Activated CD4-positive, alpha-beta T cell treated with anti-CD3 and anti-CD28 coated beads, Interleukin-2, amount 50 U/mL, for 48 hours (primary cell): ENCODE results near the gene TAF3.
A peak's percentile ranks its signal among the peaks of the same experiment; 100 is the strongest.

Source experiments
- DNase-seq, 2 experiments: peaks; one replicate each; pipeline ENCODE4 v3.0.0-alpha.2; 2020

Gene TAF3

GRCh38 chr10:7813481-7813880 lies 4.8 kb upstream of the TAF3 start:
- no peak for DNase-seq

GRCh38 chr10:7817576-7817975 lies 729 bp upstream of the TAF3 start:
- DNase-seq, result no peak

- no peak for DNase-seq
Observed at GRCh38 chr10:7817984-7818294, 366 bp upstream of the TAF3 start.

- DNase-seq, result peak; percentile 30 to 47
Observed at GRCh38 chr10:7819121-7819460, 786 bp downstream of the TAF3 start.

GRCh38 chr10:7824251-7824650 lies 5.9 kb downstream of the TAF3 start:
- DNase-seq, result no peak

GRCh38 chr10:7826971-7827370 lies 8.7 kb downstream of the TAF3 start:
- no peak for DNase-seq

- DNase-seq, result no peak
Observed at GRCh38 chr10:7829289-7829834, 11.1 kb downstream of the TAF3 start.

- no peak for DNase-seq
Observed at GRCh38 chr10:7832060-7832459, 13.8 kb downstream of the TAF3 start.

GRCh38 chr10:7833210-7833609 lies 14.9 kb downstream of the TAF3 start:
- no peak for DNase-seq

GRCh38 chr10:7834262-7834661 lies 16.0 kb downstream of the TAF3 start:
- DNase-seq, result no peak

- no peak for DNase-seq
Observed at GRCh38 chr10:7836571-7836970, 18.3 kb downstream of the TAF3 start.

- DNase-seq, result no peak
Observed at GRCh38 chr10:7846591-7846990, 28.3 kb downstream of the TAF3 start.

- DNase-seq, result no peak
Observed at GRCh38 chr10:7853226-7853842, 35.0 kb downstream of the TAF3 start.

GRCh38 chr10:7853890-7854289 lies 35.6 kb downstream of the TAF3 start:
- DNase-seq, result no peak

- DNase-seq, result no peak
Observed at GRCh38 chr10:7855205-7855604, 36.9 kb downstream of the TAF3 start.

GRCh38 chr10:7856678-7857077 lies 38.4 kb downstream of the TAF3 start:
- DNase-seq, result no peak

GRCh38 chr10:7857262-7857661 lies 39.0 kb downstream of the TAF3 start:
- no peak for DNase-seq

GRCh38 chr10:7861509-7862120 lies 43.3 kb downstream of the TAF3 start:
- no peak for DNase-seq

- DNase-seq, result no peak
Observed at GRCh38 chr10:7862121-7862514, 43.8 kb downstream of the TAF3 start.

- DNase-seq, result no peak
Observed at GRCh38 chr10:7866176-7866575, 47.9 kb downstream of the TAF3 start.

GRCh38 chr10:7872041-7872442 lies 53.7 kb downstream of the TAF3 start:
- no peak for DNase-seq

- DNase-seq, result no peak
Observed at GRCh38 chr10:7874864-7875263, 56.6 kb downstream of the TAF3 start.

GRCh38 chr10:7876541-7877127 lies 58.3 kb downstream of the TAF3 start:
- no peak for DNase-seq

GRCh38 chr10:7881119-7881518 lies 62.8 kb downstream of the TAF3 start:
- no peak for DNase-seq

GRCh38 chr10:7886056-7886455 lies 67.8 kb downstream of the TAF3 start:
- DNase-seq, result no peak
